ENCODE measurements around the gene CLEC20A. TPM values are rescaled to one million over a fixed set of nuclear protein-coding genes. Genes with fewer than 3 reads are reported as not detected.
A peak's percentile ranks its signal among the peaks of the same experiment; 100 is the strongest.

Gene CLEC20A
- total and polyA plus RNA-seq, 2 experiments from 2014 or later = not detected

DNA sequence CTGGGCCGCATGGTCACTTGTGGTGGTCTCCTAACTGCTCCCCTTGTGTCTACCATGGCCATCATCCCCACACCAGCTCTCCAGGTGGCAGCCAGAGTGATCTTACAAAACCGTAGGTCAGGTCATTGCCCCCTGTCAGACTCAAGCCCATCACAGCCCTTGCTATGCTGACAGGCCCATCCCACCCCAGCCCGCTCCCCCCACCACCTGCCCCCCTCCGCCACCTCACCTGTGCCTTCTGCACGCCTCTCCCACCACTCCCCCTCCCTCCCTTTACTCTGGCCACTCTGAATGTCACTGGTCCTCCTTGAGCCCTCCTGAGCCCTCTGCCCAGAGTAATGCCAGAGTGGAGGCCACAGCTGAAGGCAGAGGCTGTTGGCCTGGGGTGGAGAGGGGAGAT lies 44.6 kb upstream of the CLEC20A start:
- Histone ChIP-seq H2AFZ (peak overlapping the region; percentile 100), H4K20me1 (replicated peaks; ENCODE audit: insufficient read depth) (no peaks in the 10 kb centered on the region), H3K36me3 (ENCODE audit: insufficient read depth) (no peaks in the 10 kb centered on the region), H3K4me3 (peak overlapping the region; percentile 97), H3F3A (replicated peaks; ENCODE audit: low read depth) (no peaks in the 10 kb centered on the region), H3K4me1 (ENCODE audit: insufficient read depth) (0 out of 2 replicates have a peak, but pooled peaks cover 6% of the 10 kb centered on the region), H3K4me2 (peak overlapping the region; percentile 98), H3K27me3 (ENCODE audit: insufficient read depth) (no peaks in the 10 kb centered on the region), H3K27ac (ENCODE audit: low read depth) (no peak overlapping the region), H3K79me2 (replicated peaks; ENCODE audit: insufficient read depth) (peaks cover 7% of the 10 kb centered on the region), H3K9me2 (ENCODE audit: insufficient read depth) (no peaks in the 10 kb centered on the region)
- peaks cover 13% of the 10 kb centered on the region for H3K27me3 Mint-ChIP-seq (ENCODE audit: insufficient read depth, low read depth, poor library complexity)
- no peaks in the 10 kb centered on the region for H3K9me3 Mint-ChIP-seq
- peaks cover 17% of the 10 kb centered on the region for H3K4me1 Mint-ChIP-seq
- peaks cover 5% of the 10 kb centered on the region; the same call in 1 of the 3 replicates for H3K36me3 Mint-ChIP-seq (ENCODE audit: low read depth)
- no peak overlapping the region for H3K27ac Mint-ChIP-seq
- H3K4me3 Mint-ChIP-seq = peak overlapping the region; percentile 93
- ATAC-seq = no peak
- DNase-seq (ENCODE audit: low spot score) = no peak
- no peak for TF ChIP-seq STAT1 (IDR thresholded peaks at IDR 0.05; ENCODE audit: unreplicated experiment)
- no peak for TF ChIP-seq NANOG (IDR thresholded peaks at IDR 0.05; ENCODE audit: borderline replicate concordance)
- no peak for TF ChIP-seq ZNF331 (CRISPR knock-in tag; IDR thresholded peaks at IDR 0.05; ENCODE audit: low read depth)
- no peak for TF ChIP-seq ZNF462 (CRISPR knock-in tag; IDR thresholded peaks at IDR 0.05)
- TF ChIP-seq REST (IDR thresholded peaks at IDR 0.05; ENCODE audit: unreplicated experiment) = no peak

Measured in GM23338 (cell line).